GM19025 (cell line): ENCODE results near the gene MED4.
"Not testable (repeated sequence)": the region's sequence is repeated elsewhere in the genome, so short reads cannot be mapped to it uniquely, and the experiment has no call there.

ENCODE experiments used
- ATAC-seq: cut with Tn5 transposase; IDR thresholded peaks from one replicate; pipeline ENCODE4 v1.9.1; 2021; ENCODE audit warnings: mild to moderate bottlenecking, low read depth, moderate library complexity; ENCODE audit not compliant: unreplicated experiment

MED4 gene

DNA sequence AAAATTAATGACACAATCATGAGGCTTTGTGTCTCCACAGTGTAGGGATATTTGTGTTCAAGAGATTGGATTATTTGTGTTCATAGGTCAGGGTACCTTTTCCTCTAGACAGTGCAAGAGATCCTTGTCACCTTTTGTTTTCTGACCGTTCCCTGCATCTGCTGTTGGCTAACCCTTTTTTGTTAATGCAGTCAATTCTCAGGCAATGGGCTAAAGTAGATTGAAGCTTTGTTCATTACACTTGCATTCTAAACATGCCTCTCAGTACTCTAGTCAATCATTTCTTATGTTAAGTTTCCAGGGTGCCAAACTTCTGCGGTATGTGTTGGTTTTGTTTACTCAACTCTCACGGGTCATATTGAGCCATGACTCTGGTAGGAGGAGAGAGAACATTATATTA lies 1.8 kb upstream of the MED4 start:
- ATAC-seq: no peak

DNA sequence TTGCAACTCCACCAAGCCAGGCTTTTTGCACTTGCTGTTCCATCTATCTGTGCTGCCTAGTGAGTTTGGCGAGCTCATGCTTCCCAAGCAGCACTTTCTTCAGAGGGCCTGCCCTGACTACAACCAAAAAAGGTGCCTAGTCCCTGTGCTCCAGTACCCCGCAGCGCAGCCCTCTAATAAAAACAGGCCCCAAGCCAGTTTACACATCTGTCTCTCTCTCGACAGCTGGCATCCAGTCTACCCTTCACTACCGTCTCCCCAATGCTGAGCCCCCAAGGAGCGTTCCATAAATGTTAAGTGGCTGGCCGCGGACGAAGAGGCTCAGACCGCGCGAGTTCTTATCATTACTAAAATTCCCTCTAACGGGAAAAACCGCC lies 512 bp downstream of the MED4 start:
- no peak for ATAC-seq

DNA sequence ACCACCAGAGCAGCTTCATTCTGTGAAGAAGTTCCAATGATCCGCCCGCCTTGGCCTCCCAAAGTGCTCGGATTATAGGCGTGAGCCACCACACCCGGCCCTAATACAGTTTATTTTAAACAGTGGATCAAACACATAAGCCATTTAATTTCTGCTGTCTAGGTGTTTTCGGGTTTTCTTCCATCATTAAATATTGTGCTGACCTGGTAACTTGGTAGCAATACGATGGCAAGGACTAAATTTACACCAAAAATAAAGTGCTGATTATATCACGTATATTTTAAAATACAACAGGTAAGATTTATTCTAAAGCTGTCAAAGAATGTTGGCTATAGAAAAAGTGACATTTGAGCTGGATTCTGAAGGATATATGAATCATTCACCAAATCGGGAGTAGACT lies 1.3 kb downstream of the MED4 start:
- no peak for ATAC-seq

DNA sequence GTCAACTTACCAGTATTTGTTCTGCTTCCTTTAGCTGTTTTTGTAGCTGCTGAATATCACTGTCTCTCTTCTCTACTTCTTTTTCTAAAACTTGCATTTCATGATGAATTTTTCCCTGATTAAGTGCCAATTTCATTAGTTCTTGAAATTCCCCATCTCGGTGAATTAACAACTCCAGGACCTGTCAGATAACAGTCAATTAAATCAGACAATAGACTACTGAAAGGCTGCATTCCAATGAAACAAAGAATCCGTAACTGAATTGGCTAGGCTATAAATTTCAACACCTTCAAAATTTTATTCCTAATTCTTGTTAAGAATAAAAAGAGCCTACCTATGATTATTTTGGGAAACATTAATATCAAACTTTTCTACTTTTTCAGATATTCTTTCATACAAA lies 8.6 kb downstream of the MED4 start:
- no peak for ATAC-seq

DNA sequence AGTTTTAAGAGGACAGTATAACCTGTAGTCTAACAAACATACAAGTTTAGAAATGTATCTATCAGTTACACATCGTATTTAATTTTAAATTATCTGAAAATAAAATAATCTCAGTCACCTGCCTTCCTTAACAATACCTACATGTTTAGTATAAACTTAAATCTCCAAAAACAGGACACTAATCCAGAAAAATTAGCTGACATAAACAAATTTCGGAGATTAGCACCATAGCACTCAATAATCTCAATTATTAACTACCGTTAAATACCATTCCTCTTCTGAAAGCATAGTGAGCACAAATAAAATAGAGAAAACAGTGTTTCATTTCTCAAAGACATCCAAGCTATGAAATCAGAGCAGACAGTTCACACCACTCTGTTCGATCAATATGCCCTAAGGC lies 13.2 kb downstream of the MED4 start:
- ATAC-seq: no peak

DNA sequence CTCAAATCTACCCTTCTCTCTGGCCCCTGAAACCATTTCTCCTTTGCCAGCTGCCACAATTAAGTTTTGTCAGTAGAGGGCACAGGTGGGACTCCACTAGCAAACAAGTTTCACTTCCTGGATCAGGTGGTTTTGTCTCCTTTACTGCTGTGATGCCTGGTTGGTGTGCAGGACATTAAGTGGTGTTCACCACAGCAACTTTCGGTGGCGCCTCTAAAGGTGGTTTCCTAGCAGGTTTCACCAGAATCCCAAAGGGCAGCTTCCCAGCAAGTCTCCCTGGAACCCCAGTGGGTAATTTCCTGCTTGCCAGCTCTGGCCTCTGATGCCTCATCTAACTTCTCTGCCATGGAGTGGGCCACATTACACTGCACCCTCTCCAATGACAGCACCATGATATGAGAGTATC lies 16.6 kb downstream of the MED4 start:
- ATAC-seq: peak; percentile 98

DNA sequence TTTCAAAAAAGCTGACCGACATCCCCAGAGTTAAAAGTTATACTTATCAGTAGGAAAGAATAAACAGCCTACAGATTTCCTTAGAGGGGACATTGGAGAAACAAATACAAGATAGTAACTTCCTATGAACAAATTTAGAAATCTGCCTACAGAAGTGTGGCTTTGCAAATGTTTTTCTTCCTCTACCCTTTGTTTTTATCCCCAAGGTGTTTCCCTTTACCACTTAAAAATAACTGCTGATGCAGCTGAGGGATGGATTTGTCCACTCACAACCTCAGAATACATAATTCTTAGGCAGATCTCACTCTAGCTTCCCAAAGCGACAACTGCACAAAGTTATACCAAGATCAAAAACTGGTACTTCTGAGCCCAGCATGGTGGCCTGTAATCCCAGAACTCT lies 20.9 kb downstream of the MED4 start:
- ATAC-seq: no peak

DNA sequence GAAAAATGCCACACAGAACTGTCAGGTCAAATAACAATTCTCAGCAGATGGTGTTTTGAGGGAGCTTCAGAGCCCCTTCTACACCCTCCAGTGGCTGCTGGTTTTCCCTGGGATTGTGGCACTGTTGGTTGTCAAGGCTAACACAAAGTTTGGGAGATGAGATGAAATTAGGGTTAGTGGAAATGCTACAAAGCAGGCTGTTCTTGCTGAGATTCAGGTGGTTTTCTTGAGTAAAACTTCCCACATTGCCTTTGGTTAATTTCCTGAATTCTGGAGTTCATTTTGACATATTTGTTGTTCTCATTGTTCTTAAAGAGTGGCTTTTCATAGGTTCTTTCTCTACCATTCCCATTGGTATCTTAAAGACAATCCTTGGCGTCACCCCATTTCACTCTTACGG lies 22.1 kb downstream of the MED4 start:
- ATAC-seq: no peak

DNA sequence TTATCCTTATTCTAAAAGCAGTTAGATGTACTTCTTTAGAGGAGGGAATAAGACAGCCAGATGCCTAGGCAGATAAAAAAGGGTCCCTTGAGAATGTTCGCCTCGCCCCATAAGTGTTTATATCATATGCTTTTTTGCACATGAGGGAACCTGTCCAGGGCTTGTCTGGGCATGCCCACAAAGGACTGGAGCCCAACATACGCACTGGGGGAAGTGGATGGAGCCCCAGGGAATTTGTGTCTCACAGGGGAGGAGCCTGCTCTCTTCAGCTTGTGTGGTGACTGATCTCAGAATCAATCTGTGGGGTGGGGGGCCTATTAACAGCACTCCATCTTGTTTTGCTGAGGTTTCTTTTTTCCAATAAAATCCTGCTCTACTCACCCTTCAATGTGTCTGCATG lies 22.6 kb downstream of the MED4 start:
- ATAC-seq: no peak

DNA sequence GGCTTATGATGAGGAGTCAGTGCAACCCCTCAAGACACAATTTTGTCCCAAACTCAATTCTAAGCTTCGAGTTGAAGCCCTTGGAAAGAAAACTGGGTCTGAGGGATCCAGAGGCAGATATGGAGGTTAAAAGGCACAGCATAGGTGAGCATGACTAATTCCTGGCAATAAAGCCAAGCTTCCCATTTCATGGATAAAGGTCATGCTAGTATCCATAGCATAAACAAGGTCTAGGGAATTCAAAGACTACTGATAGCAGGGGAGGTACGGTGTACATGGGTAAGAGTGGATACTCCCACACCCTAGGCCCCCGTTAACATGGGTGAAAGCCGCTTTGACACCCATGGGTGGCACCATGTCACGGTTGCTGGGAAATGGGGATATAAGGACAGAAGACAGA lies 24.0 kb downstream of the MED4 start:
- no peak for ATAC-seq

DNA sequence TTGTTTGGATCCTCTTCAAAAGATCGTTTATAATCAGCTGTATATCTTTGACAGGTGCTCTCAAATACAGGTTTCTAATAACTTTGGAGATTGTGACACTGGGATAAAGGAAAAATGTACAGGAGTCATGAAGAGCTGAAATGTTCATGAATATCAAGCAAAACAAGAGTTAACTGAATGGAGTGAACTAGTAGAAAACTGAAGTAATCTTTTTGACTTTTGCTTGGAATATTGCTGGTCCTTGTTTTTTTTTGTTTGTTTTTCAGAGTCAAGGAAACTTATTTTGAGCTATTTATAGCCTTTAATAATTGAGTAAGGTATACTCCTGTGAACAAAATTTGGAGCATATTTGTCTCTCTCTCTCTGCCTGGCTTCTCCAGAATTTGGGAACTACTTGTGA lies 25.3 kb downstream of the MED4 start:
- no peak for ATAC-seq

DNA sequence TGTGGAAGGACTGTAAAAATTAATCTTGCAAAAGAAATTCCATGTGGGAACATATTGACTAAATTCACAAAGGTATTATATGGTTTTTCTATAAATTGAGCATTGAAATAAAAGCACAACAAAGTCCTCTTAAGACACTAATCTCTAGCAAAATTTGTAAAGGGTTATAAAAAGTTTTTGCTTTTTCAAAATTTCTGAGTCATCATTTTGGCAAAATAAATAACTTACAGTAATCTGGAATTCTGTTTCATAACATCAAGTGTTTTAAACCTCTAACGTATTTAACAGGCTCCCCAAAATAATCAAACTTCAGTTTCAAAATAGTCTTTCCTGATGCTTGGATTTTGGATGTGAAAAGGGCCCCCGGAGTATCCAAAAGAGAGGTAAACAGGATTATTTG lies 26.0 kb downstream of the MED4 start:
- ATAC-seq: no peak

DNA sequence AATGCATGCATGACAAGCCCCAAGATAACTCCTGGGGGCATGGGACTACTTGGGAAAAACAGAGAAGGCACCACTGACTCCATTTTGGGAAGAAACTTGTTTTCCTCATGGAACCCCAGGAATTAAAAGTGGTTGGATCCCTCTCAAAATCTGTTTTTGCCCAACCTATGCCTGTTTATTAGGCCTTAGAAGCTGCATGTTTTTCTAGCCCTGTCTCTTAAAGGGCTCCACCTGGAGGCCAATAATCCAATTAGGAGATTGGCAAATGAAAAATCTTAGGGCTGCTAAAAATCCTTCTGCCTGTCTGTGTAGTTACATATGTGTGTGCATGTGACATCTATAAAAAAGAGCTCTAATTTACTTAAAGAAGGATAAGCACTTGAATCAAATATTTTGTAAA lies 26.9 kb downstream of the MED4 start:
- no peak for ATAC-seq

DNA sequence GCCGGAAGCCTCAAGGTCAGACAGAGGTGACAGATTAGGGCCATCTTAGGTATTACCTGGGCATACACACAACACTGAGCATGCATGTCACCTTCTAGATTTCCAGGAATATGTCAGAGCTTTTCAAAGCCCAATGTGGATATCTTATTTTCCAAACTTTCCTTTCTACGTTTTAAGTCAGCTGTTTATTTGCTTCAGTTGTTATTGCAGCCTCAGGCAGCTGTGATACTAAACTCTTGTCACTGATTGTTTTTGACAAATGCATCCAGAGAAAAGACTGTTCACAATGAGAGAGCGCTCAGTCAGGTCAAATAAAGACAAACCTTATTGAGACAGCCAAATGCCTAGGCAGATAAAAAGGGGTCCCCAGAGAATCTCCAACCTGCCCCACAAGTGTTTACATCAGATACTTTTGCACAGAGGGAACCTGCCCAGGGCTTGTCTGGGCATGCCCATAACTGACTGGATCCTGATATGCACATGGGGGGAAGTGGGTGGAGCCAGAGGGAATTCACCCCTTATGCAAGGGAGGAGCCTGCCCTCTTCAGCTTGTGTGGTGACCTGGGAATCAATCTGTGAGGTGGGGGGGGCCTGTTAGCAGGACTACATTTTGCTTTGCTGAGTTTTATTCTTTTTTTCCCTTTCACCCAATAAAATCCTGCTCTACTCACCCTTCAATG lies 28.5 kb downstream of the MED4 start:
- peak; percentile 71 for ATAC-seq

DNA sequence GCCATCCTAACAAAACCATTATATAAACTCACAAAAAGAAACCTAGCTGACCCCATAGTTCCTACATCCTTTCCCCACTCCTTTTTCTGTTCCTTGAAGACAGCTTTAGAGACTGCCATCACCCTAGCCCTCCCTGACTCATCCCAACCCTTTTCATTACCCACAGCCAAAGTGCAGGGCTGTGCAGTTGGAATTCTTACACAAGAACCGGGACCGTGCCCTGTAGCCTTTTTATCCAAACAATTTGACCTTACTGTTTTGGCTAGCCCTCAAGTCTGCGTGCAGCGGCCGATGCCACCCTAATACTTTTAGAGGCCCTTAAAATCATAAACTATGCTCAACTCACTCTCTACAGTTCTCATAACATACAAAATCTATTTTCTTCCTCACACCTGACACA lies 35.0 kb downstream of the MED4 start:
- ATAC-seq: not testable (repeated sequence)

DNA sequence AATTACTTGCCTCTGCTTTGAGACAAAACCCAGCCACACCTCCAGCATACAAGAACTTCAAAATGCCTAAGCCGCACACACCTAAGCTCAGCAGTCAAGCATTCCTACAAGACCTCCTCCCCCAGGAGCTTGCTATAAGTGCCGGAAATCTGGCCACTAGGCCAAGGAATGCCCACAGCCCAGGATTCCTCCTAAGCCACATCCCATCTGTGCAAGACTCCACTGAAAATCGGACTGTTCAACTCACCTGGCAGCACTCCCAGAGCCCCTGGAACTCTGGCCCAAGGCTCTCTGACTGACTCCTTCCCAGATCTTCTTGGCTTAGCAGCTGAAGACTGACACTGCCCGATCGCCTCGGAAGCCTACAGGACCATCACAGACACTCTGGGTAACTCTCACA lies 36.4 kb downstream of the MED4 start:
- not testable (repeated sequence) for ATAC-seq

DNA sequence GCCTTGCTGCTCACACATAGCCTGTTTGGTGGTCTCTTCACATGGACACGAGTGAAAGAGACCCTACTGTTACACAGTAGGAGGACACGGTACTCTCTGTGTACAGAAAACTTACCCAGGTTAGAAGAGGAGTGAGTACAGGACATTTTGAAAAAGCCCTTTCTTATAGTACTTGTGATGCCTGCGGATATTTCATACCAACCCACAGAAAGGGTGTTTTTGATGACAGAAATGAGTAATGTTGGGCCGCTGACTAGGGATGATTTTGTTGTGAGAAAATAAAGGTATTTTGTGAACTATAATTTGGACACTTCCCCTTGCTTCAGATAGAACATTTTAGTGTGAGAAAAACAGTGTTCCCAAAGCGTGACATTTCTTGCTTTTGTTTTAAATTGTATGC lies 39.2 kb downstream of the MED4 start:
- no peak for ATAC-seq

DNA sequence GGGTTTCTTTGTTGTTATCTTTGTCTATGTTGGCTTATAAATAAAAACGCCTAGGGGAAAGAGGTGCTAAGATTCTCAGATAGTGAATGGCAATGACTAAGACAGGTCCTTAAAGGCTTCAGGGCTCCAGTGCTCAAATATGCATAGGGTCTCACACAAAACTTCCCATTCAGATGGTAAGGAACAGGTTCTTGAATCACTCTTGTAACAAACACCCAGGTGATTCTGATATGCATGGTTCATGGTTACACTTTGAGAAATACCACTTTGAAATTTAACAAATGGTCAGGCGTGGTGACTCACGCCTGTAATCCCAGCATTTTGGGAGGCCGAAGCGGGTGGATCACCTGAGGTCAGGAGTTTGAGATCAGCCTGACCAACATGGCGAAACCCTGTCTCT lies 40.3 kb downstream of the MED4 start:
- no peak for ATAC-seq

DNA sequence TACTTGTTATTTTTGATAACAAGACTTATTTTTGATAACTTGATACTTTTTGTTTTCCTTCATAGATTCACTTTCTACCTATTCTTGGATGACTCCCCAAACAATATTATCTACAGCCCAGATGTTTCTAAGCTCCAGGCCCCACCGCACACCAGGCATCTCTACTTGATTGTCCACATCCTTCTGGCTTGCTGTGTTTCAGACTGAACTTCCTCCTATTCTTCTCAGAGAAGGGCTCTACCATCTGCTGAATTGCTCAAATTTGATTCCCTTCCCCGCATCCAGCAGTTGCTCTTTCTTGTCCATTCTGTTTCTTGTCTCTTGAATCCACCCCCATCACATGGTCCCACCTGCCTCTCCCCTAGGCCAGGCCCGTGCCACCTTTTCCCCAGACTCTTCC lies 44.4 kb downstream of the MED4 start:
- no peak for ATAC-seq

DNA sequence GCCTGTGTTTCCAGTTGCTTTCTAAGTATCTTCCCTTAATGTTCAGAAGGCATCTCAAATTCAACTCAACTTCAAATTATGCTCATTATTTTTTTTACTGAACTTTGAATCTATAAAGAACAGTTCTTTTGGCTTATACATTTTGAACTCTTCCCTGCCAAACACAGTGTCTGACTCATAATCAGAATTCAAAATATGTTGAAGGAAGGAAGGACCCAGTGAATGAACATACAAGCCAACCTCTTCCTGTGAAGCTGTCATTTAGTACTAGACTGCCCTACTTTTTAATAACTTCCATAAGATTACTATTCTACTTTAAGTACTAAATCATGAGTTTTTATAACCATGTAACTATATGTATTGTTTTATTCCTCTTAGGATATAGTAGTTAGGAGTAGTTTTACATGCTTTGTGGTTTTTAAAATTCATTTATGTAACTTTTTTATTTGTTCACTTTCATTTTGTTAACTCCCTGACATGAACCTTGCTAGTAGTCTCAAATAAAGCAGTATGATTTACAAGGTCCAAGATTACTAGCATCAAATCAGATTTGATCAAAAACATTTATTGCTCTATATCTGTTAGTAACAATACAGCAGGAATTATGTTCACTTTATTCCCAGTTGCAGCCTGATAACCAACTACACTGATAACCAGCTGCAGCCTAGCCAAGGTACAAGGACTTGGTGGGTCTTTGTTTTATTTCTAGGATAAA lies 51.0 kb downstream of the MED4 start:
- no peak for ATAC-seq

DNA sequence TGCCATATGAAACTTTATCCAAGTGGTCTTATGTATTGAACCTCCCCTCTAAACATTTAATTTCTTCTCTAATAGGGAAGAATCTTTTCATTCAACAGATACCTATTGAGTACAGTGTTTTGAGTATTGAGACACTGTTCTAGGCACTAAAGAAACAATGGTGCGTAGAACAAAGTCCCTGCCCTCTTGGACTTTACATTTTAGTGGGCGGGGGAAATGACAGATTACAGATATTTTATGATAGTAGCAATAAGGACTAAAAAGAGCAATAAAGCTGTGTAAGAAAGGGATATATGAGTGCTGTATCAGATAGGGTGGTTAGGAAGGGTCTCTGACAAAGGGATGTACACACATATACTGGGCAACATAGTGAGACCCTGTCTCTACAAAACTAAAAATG lies 52.0 kb downstream of the MED4 start:
- ATAC-seq: no peak

DNA sequence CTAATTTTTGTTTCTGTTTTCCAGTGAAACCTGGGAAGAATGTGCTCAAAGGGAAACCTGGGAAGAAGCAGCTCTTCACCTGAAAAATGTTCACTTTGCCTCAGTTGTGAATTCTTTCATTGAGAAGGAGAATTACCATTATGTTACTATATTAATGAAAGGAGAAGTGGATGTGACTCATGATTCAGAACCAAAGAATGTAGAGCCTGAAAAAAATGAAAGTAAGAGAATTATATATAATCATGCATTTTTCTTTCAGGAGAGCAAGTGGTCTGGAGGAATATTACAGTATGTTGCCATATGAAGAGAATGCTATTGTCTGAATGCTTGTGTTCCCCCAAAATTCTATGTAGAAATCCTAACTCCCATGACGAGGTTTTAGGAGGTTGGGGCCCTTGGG lies 54.0 kb downstream of the MED4 start:
- no peak for ATAC-seq

DNA sequence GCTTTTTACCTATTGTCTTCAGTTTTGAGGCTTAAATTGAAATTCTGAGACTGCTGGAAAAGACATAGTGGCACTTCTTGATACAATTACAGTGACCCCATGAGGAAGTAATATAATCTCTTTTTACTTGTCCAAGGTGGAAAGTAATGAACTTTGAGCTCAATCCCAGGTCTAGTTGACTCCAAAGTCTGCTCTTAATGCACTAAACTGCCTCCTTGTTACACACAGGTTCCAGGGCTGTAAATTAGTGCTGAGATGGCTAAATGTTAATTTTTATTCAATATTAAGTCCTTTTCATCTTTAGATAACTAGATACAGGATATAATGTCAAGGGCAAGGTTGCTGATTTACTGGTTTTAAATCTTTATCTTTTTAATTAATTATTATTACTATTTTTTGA lies 54.9 kb downstream of the MED4 start:
- ATAC-seq: no peak
